WERI-Rb-1 (cell line): ENCODE data around the gene ATAT1.

Experiments used
- DNase-seq: peaks from one replicate; pipeline ENCODE4 v3.0.0-alpha.2; 2020
- H3K27ac ChIP-seq: fragments of 250-450 bp; sonication (Bioruptor Pico); 2 replicates; pipeline ENCODE4 v1.5.1; 2020; ENCODE audit warnings: mild to moderate bottlenecking, moderate library complexity
- H3K27me3 ChIP-seq: fragments of 250-450 bp; sonication (Bioruptor Pico); 2 replicates; pipeline ENCODE4 v1.5.1; 2021; ENCODE audit warnings: mild to moderate bottlenecking, low read depth, moderate library complexity; ENCODE audit not compliant: insufficient read depth, severe bottlenecking
- H3K36me3 ChIP-seq: fragments of 250-450 bp; sonication (Bioruptor Pico); 2 replicates; pipeline ENCODE4 v1.5.1; 2020; ENCODE audit warnings: mild to moderate bottlenecking, moderate library complexity
- H3K4me3 ChIP-seq: 2 replicates; pipeline ENCODE4 v1.5.1; 2011; ENCODE audit warnings: low read depth, mild to moderate bottlenecking, control low read depth, low read length
- H3K9me3 ChIP-seq: fragments of 250-450 bp; sonication (Bioruptor Pico); 2 replicates; pipeline ENCODE4 v1.5.1; 2021; ENCODE audit warnings: mild to moderate bottlenecking, moderate library complexity; ENCODE audit not compliant: severe bottlenecking
- TF ChIP-seq, protein P1 (sequence below): IDR thresholded peaks from 2 replicates; pipeline ENCODE4 v1.5.1; 2011; ENCODE audit warnings: low read depth, mild to moderate bottlenecking, control low read depth, inconsistent platforms, low read length

Gene ATAT1

DNA sequence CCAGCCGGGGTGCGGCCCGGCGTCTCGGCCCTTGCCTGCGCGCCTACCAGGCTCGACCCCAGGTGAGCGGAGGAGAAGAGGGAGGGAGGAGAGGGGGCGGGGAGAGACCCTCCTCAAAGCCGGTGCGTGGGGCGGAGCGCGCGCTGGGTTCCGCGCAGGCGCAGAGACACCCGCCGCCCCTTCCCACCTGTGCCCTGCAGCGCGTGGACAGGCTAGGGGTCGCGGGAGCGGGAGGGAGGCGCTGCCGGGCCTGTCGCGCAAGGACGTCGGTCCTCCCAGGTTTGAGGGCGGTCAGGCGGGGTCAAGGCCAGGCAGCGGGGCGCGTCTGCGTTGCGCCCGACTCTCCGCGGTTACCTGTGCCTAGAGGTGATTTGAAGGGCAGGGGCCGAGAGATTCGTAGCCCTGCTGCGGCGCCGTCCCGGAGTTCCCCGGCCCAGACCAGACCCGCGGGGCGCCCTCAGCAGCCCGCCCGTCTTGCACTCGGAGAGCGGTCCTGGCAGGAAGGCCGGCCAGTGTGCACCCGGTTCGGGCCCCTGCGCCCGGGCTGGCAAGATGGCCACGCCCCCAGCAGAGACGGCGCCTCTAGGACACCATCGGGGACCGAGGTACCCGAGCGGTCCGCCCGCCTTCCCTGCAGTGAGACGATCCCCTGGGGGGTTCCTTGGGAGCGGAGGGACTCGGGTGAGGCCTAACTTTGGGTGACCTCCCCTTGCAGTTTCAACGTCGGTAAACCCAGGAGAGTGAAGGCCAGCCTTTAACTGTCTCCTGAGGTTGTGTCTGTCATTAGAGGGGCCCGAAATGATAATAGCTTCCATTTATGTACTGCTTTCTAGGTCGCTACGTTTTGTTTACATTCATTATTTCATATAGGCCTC lies 20.8 kb downstream of the ATAT1 start:
- TF ChIP-seq, protein P1, sequence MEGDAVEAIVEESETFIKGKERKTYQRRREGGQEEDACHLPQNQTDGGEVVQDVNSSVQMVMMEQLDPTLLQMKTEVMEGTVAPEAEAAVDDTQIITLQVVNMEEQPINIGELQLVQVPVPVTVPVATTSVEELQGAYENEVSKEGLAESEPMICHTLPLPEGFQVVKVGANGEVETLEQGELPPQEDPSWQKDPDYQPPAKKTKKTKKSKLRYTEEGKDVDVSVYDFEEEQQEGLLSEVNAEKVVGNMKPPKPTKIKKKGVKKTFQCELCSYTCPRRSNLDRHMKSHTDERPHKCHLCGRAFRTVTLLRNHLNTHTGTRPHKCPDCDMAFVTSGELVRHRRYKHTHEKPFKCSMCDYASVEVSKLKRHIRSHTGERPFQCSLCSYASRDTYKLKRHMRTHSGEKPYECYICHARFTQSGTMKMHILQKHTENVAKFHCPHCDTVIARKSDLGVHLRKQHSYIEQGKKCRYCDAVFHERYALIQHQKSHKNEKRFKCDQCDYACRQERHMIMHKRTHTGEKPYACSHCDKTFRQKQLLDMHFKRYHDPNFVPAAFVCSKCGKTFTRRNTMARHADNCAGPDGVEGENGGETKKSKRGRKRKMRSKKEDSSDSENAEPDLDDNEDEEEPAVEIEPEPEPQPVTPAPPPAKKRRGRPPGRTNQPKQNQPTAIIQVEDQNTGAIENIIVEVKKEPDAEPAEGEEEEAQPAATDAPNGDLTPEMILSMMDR = no peak
- Histone ChIP-seq H3K27me3 (no peaks in the 10 kb centered on the region), H3K4me3 (peak overlapping the region; percentile 88), H3K9me3 (no peaks in the 10 kb centered on the region), H3K27ac (peak overlapping the region; percentile 97), H3K36me3 (peaks cover 81% of the 10 kb centered on the region)
- DNase-seq = peak; percentile 95

DNA sequence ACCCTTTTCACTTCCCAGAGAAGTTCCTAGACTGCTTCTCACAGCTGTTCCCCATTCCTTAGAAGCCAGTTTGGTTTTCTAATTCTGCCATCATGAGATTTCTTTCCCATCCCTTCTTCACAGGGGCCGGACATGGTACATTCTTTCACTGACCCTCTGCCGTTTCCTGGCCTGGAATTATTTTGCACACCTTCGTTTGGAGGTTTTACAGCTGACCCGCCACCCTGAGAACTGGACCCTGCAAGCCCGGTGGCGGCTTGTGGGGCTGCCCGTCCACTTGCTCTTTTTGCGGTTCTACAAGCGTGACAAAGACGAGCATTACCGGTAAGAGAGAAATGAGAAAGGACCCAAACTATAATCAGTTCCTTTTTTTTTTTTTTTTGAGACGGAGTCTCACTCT lies 24.5 kb downstream of the ATAT1 start:
- Histone ChIP-seq H3K27ac (no peak overlapping the region), H3K36me3 (peaks cover 84% of the 10 kb centered on the region), H3K4me3 (no peak overlapping the region), H3K27me3 (no peaks in the 10 kb centered on the region), H3K9me3 (no peaks in the 10 kb centered on the region)
- DNase-seq = no peak
- TF ChIP-seq, protein P1 = no peak

DNA sequence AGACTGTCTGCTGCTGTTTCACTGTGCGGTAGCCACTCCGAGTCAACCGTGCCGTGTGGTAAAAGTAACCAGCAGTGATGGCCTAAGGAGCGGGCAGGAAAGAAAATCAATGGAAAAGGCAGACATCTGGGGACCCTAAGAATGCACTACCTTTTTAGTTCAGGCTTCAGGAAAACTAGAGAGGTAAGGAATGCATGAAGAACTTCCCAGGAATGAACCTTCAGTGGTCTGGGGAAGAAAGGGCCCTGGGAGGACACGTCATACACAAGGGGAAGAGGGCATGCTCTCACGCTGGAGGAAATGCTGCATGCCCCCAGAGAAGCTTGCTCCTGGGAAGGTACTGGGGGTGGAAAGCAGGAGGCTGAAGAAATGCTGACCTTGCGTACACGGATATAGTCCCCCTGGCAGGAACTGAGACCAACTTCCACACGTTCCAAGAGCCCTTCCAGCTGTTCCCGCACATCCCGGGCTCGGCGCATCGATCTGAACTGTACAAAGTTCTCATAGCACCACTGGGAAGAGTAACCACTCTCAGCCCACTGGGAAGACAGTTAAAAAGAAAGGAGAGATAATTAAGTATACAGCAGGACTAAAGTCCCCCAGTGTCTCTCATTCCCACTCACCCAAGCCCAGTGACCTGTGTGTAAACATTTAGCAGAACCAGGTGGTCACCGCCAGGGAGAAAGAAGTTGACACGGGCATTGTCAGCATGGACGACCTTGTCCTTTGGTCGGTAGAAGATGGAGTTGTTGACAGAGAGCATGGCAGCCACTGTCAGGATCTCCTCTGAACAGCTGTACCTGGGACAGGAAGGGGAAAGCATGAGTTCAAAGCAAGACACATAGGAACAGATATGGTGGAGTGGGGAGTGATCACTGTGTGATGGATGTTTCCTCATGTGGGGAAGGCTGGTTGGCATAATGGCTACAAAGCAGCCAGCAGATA lies 28.4 kb downstream of the ATAT1 start:
- no peak overlapping the region for H3K4me3 ChIP-seq
- H3K9me3 ChIP-seq = no peaks in the 10 kb centered on the region
- H3K27me3 ChIP-seq = no peaks in the 10 kb centered on the region
- H3K27ac ChIP-seq = no peak overlapping the region
- peaks cover 99% of the 10 kb centered on the region for H3K36me3 ChIP-seq
- no peak for DNase-seq
- TF ChIP-seq, protein P1 = no peak

DNA sequence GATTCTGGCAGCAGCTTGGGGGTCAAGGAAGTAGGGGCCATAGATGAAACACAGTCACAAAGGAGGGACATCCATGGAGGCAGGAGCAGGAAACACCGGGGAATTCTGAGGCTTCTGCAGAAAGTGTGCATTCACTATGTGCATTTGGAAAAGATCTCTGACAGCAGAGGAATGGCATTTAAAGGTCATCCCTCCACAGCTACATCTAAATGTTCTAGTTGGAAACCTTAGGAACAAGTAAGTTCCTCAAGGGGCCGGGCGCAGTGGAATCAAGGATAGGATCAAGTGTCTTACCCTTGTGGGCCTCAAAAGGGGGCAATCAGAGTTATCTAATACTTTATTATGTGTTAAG lies 29.0 kb downstream of the ATAT1 start:
- DNase-seq = no peak

DNA sequence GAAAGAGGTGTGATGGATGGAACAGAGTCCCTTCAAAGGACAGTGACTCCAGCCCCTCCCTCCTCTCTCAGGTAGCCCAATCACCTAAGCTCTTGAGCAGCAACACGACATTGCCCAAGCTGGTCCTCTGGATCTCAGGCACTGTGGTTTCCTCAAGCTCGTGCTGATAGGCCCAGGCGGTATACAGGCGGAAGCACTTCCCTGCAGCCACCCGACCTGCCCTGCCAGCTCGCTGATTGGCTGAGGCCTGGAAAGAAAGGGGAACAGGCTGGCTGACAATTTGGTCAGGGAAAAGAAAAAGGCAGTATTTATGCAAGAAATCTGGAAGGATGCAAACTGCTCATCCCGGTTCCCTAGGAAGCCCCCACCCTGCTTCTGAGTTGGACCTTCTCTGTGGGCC lies 29.8 kb downstream of the ATAT1 start:
- TF ChIP-seq, protein P1 = no peak
- DNase-seq = no peak
- Histone ChIP-seq H3K9me3 (no peaks in the 10 kb centered on the region), H3K36me3 (peaks cover 99% of the 10 kb centered on the region), H3K27me3 (no peaks in the 10 kb centered on the region), H3K4me3 (no peak overlapping the region), H3K27ac (no peak overlapping the region)

More for the DNA sequence above, 29.0 kb downstream of the ATAT1 start:
- H3K4me3 ChIP-seq = no peak overlapping the region
- TF ChIP-seq, protein P1 = no peak
- no peaks in the 10 kb centered on the region for H3K9me3 ChIP-seq
- H3K36me3 ChIP-seq = peaks cover 99% of the 10 kb centered on the region
- H3K27ac ChIP-seq = no peak overlapping the region
- no peaks in the 10 kb centered on the region for H3K27me3 ChIP-seq
